Mucosa of descending colon (tissue), 3 donors: ENCODE data around the gene SMIM35. TPM values are rescaled to one million over a fixed set of nuclear protein-coding genes. Genes with fewer than 3 reads are reported as not detected.

Source experiments
- ATAC-seq: fragments of 200-7000 bp; cut with Tn5 transposase; one replicate; pipeline ENCODE4 v1.9.1; 2020; ENCODE audit warnings: mild to moderate bottlenecking, moderate library complexity
- DNase-seq, 3 donors: peaks; one replicate each; pipeline ENCODE4 v3.0.0-alpha.2; 2020
- H3K36me3 ChIP-seq: fragments of 200-600 bp; one replicate; pipeline ENCODE4 v1.8.0; 2021; ENCODE audit warnings: low read depth, mild to moderate bottlenecking
- H3K4me1 ChIP-seq: fragments of 200-600 bp; one replicate; pipeline ENCODE4 v1.8.0; 2021; ENCODE audit warnings: low read depth, mild to moderate bottlenecking
- H3K4me3 ChIP-seq: fragments of 200-600 bp; one replicate; pipeline ENCODE4 v1.8.0; 2021; ENCODE audit warnings: mild to moderate bottlenecking
- H3K9me3 ChIP-seq: fragments of 200-600 bp; one replicate; pipeline ENCODE4 v1.8.0; 2021; ENCODE audit warnings: mild to moderate bottlenecking
- CTCF ChIP-seq: fragments of 200-600 bp; IDR thresholded peaks from one replicate; pipeline ENCODE4 v1.8.0; 2022; ENCODE audit warnings: antibody characterized with exemption, mild to moderate bottlenecking
- intact Hi-C, 2 donors: fragments of 100-400 bp; cut with DNase I in 1 of 2; cut with micrococcal nuclease in 1 of 2; formaldehyde crosslinking; loops; one replicate each; pipeline versions ENCODE4 v1.11.0 to v1.11.1; 2022; cut with DNase I, micrococcal nuclease
- total RNA-seq, 3 donors: library from RNA; stranded (reverse); fragmentation: NEBNext Ultra II Directional in 2 of 3; extraction: Animal tissue kit (Norgen Biotek cat#: 25700) in 2 of 3; gene quantifications; one replicate each; pipeline versions ENCODE4 v1.2.1 to v1.2.4, GENCODE V29; 2021 to 2023
- donor health status: DM: no; HTN: no; CAD: no; lungs with moderate emphysema.
- donor health status: DM: no; HTN: no; CAD: no.
- donor health status: DM: no; HTN: yes; CAD: no.

The SMIM35 gene
- total RNA-seq, 3 donors from 2014 or later: not detected

- no peak for TF ChIP-seq CTCF
- H3K9me3 ChIP-seq: no peaks in the 10 kb centered on the region
- no peak for DNase-seq
- intact Hi-C loops: no loop called here
- ATAC-seq: no peak
- no peaks in the 10 kb centered on the region for H3K36me3 ChIP-seq
- no peak overlapping the region for H3K4me3 ChIP-seq
- no peaks in the 10 kb centered on the region for H3K4me1 ChIP-seq
These were observed 45.8 kb upstream of the SMIM35 start for GRCh38 chr11:118132385-118133151.

GRCh38 chr11:118129471-118130172, 42.9 kb upstream of the SMIM35 start:
- no peaks in the 10 kb centered on the region for H3K9me3 ChIP-seq
- DNase-seq: no peak
- no peak overlapping the region for H3K4me3 ChIP-seq
- H3K36me3 ChIP-seq: no peaks in the 10 kb centered on the region
- peak; percentile 19 for ATAC-seq
- no peaks in the 10 kb centered on the region for H3K4me1 ChIP-seq
- intact Hi-C loops: no loop called here
- TF ChIP-seq CTCF: no peak

GRCh38 chr11:118128721-118129470, 42.1 kb upstream of the SMIM35 start:
- DNase-seq (no peak), ATAC-seq (no peak)
- no peaks in the 10 kb centered on the region for H3K9me3 ChIP-seq

GRCh38 chr11:118128310-118128709, 41.5 kb upstream of the SMIM35 start:
- DNase-seq: no peak
- Histone ChIP-seq H3K4me1 (no peaks in the 10 kb centered on the region), H3K9me3 (no peaks in the 10 kb centered on the region), H3K36me3 (no peaks in the 10 kb centered on the region), H3K4me3 (no peak overlapping the region)
- intact Hi-C loops: no loop called here
- no peak for ATAC-seq
- no peak for TF ChIP-seq CTCF

More at GRCh38 chr11:118128721-118129470, 42.1 kb upstream of the SMIM35 start:
- H3K4me3 ChIP-seq: no peak overlapping the region
- no peaks in the 10 kb centered on the region for H3K36me3 ChIP-seq
- no peak for TF ChIP-seq CTCF
- intact Hi-C loops: no loop called here
- no peaks in the 10 kb centered on the region for H3K4me1 ChIP-seq

- no peak overlapping the region for H3K4me3 ChIP-seq
- H3K4me1 ChIP-seq: no peaks in the 10 kb centered on the region
- no peak for TF ChIP-seq CTCF
- H3K9me3 ChIP-seq: no peaks in the 10 kb centered on the region
- DNase-seq: no peak
- ATAC-seq: no peak
- H3K36me3 ChIP-seq: no peaks in the 10 kb centered on the region
- intact Hi-C loops: no loop called here
These were observed 39.5 kb upstream of the SMIM35 start for GRCh38 chr11:118126082-118126838.
